Skeletal muscle cell (primary cell): ENCODE results near the gene APBB2.
"Not testable (repeated sequence)": the region's sequence is repeated elsewhere in the genome, so short reads cannot be mapped to it uniquely, and the experiment has no call there.

Source experiments
- DNase-seq: peaks from one replicate; pipeline ENCODE4 v3.0.0-alpha.2; 2010; ENCODE audit warnings: low read depth
- H3K4me3 ChIP-seq: 2 replicates; pipeline ENCODE4 v1.5.1; 2011; ENCODE audit warnings: low read depth, mild to moderate bottlenecking, control low read depth, low read length, moderate library complexity

APBB2 gene

DNA sequence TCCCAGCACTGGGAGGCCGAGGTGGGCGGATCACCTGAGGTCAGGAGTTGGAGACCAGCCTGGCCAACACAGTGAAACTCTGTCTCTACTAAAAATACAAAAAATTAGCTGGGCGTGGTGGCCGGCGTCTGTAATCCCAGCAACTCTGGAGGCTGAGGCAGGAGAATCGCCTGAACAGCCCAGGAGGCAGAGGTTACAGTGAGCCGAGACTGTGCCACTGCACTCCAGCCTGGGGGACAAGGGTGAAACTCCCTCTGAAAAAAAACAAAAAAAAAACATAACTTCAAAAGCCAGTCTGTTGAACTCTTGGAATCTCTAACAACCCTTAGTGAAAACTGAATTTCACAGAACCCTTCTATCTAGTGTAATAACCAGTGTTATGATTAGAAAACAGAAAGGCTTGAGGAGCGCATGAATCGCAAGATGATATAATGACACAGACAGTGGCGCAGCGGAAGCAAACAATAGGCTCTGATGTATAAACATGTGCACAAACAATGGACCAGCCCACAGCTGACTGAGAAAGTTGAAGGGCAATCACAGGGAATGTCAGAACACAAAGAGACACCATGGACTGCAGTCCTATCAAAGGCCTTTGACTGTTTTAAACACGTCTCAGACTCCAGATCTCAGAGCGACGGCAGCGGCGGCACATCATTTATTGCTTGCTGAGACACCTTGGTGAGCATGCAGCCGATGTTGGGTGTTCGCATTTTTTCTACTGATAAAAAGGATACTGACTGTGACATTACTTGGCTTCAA lies 383.0 kb downstream of the APBB2 start:
- H3K4me3 ChIP-seq, result no peak overlapping the region

DNA sequence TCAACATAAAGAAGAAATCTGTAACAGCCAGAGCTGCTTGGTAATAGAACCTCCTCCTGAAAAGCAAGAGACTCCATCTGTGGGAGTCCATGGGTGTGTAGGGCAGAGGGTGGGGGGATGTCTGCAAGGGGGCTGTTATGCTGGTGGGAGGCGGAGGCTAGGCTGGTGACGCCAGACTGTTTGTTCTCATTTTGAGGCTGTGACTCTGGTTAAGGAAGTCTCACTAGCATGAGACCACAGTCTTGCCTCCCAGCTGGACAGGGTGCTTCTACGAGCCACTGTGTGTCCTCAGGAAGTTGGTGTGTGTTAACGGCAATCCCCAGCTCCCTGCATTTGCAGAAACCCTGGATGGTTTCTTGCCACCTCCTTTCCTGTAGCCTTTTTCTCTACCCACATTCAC lies 384.8 kb downstream of the APBB2 start:
- DNase-seq, result no peak

More for the DNA sequence above, 383.0 kb downstream of the APBB2 start:
- no peak for DNase-seq

DNA sequence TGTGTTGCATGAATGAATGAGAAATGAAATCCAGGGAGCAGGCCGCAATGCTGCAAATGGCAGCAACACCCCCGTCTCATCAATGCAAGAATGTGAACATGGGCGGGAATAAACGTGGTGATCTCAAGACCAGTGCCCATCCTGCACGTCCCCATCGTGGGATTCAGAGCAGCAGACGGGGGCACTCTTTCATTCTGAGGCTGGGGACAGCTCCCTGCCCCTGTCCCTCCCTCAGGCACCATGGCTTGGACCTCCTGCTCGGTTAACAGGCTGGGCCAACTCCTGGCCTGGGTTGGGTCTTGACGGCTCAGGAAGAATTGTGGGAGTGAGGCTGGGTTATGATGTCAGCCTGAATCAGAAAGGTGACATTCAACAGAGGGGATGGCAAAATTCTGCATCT lies 385.7 kb downstream of the APBB2 start:
- no peak for DNase-seq
- no peak overlapping the region for H3K4me3 ChIP-seq

More for the DNA sequence above, 384.8 kb downstream of the APBB2 start:
- H3K4me3 ChIP-seq, result no peak overlapping the region

DNA sequence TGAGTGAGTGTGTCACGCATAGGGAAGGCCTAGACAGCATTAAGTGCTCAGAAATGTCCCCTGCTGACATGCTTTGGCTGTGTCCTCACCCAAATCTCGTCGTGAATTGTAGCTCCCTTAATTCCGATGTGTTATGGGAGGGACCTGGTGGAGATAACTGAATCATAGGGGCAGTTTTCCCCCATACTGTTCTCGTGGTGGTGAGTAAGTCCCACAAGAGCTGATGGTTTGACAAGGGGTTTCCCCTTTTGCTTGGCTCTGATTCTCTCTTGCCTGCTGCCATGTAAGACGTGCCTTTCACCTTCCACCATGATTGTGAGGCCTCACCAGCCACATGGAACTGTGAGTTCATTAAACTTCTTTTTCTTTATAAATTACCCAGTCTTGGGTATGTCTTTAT lies 386.6 kb downstream of the APBB2 start:
- no peak for DNase-seq

DNA sequence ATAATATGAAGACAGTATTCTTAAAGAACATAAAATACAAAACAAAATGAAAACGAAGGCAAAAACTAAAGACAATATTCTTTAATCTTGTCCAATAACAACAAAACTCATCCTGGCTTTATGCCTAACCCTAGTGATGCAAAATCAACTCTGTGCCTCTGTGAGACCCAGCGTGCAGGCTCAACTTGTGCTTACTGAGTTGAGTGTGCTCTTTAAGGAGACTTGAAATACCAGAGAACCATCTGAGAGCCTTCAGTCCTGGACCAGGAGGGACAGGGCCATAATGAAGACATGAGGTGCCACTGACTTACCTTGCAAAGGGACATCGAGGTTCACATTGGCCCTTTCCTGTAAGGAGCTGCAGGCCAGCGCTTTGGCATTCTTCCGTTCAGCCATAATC lies 387.5 kb downstream of the APBB2 start:
- H3K4me3 ChIP-seq, result no peak overlapping the region
- DNase-seq, result no peak

More for the DNA sequence above, 386.6 kb downstream of the APBB2 start:
- no peak overlapping the region for H3K4me3 ChIP-seq

DNA sequence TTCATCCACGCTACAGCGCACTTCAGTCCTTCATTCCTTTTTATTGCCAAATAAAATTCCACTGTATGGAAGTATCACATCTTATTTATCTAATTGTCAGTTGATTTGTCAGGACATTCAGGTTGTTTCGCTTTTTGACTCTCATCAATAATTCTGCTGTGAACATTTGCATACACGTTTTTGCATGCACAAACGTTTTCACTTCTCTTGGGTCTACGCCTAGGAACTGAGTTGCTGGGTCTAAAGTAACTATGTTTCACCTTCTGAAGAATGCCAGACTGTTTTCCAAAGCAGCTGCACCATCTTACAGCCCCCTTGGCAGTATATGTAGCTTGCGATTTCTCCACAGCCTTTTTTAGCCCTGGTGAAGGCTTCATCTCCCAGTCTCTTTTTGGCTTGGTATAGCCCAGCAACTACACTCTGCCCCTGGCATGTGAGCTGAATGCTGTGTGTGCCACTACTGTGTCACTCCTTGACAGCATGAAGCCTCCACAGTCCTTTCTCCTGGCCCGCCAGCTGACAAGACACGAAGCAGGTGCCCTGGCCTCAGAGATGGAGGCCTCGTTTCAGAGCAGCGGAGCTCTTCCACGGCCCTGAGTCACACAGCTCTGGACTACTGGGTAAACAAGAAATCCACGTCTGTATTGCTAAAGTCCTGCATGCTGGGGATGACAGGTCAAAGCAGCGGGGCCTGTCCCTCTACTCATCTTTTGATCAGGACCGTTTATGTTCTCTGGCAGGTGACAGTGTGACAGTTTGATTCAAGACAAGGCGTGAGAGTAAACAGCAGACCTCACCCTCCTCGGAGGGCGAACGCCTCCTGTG lies 389.1 kb downstream of the APBB2 start:
- no peak for DNase-seq
- no peak overlapping the region for H3K4me3 ChIP-seq

DNA sequence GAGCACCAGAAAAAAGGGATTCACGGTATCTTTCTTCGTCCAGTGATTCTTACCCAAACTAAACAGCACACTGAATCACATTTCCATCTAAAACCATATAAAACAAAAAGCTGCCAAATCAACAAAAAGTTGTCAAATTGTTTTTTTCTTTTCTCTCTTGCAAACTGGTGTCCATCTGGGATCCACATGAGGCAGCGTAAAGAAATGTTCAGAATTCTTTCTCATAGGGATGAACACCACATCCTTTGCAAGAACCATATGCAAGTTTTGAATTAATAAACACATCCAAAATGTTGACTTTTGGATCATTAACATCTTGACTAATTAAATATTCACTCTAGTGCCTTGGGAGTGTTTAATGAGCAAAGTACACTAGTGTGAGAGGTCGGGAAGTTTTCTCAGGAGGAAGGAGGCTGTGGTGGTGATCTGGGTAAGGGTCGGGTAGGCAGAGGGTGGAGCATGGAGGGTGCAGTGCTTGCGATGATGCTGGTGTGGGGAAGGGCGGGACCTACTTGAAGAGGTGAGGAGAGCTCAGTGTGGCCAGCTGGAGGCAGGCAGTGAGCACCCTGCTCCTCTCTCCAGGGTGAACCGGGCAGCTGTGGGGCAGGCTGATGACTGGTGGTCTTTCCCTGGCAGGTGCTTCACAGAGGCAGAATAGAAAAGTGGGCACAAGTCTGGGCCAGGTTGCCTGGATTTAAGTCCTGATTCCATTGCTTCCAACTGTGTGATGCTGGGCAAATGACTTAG lies 391.7 kb downstream of the APBB2 start:
- no peak overlapping the region for H3K4me3 ChIP-seq

DNA sequence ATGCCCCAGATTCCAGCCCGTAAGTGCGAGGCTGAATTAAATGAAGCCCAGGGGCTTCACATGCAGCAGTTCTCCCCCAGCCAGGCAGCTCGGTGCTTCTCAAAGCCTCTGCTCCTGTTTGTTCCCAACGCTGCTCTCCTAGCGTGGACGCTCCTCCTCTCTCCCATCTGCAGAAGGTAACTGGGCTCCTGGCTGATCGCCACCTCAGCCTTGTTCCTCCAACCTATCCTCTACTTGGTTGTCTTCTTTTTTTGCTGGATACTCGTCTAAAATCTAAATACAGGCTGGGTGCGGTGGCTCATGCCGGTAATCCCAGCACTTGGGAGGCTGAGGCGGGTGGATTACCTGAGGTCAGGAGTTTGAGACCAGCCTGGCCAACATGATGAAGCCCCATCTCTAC lies 394.2 kb downstream of the APBB2 start:
- DNase-seq, result no peak
- H3K4me3 ChIP-seq, result no peak overlapping the region

More for the DNA sequence above, 391.7 kb downstream of the APBB2 start:
- DNase-seq, result no peak

DNA sequence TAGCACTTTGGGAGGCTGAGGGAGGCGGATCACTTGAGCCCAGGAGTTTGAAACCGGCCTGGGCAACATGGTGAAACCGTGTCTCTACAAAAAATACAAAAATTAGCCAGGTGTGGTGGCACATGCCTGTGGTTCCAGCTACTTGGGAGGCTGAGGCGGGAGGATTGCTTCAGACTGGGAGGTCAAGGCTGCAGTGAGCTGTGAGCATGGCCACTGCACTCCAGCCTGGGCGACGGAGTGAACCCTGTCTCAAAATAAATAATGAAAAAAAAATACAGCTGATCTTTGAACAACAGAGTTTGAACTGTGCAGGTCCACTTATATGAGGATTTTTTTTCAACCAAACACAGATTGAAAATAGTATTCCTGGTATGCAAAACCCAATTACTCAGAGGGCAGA lies 397.2 kb downstream of the APBB2 start:
- H3K4me3 ChIP-seq, DNase-seq: not testable (repeated sequence)

DNA sequence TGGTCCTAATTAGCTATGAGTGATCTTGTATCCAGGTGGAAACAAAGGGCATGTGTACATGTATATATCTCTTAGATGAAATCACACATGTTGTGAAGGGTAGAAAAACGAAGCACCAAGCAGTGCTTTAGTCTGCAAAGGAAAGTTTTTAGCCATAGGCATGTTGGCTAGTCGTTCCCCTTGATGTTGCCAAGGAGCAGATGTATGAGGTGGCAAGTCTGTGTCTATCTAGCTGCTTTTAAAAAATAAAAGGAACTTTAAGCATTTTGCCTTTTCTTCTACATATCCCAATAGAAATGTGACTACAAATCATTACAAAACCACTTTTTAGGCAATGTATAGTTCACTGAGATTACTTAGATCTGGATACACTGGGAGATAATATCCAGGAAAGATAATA lies 401.5 kb downstream of the APBB2 start:
- no peak overlapping the region for H3K4me3 ChIP-seq
- DNase-seq, result no peak

DNA sequence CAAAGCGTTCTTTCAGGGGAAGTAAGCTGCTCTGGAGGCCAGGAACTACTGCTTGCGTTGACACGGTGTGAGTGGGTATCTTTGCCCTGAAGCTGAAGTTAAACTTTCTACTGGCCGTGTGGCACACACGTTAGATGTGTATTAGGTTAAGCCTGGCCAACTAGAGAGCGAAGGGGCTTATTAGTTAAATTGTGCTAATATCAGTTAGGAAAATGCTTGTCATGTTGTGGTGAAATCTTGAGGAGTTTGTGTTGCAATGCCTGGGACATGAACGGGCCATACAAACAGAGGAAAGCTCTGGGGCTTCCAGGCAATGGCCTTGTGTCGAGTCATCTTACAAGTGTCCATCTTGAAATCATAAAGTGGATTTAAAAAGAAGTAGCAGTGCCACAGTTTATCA lies 402.0 kb downstream of the APBB2 start:
- DNase-seq, result peak; percentile 10
- H3K4me3 ChIP-seq, result no peak overlapping the region

DNA sequence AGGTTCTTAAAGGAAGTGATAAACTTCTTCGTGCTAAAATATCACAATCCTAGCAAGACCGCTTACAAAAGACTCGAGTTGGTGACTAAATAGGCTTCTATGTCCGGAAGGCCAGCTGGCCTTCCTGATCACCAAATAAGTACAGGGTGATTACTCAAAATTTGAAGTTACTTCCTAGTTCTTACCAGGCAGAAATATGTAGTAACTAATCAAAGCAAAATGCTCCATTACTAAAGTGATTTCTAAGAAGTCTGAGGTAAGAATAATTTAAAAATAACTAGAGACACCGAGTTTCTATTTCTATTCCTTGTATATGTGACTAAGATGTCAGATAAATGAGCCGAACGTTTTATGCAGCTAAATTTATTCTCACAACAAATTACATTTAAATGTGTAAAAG lies 402.4 kb downstream of the APBB2 start:
- no peak for DNase-seq
- no peak overlapping the region for H3K4me3 ChIP-seq

DNA sequence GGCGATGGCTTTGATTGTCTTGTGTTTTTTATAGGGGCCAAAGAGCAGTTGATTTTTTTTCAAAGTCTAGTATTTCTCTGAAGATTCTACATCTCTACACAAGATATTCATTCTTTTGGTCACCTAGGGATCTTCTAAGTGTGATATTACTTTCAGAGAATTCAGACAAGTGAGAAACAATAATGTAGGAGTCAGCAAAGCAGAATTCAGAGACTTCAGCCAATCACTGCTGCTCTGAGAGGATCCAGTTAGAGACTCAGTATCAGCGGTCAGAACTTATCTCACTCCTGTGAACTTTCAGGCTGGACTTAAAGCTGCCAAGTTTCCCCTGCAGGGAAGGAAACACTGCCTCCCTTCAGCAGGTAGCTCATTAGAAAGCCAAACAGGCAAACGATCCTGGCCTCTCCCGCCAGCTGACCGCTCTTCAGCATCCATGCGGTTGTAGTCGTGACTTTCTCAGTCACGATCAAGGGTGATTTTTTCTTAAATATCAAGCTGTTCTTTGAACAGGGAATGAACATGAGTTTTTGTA lies 405.4 kb downstream of the APBB2 start:
- no peak for DNase-seq
- H3K4me3 ChIP-seq, result no peak overlapping the region

DNA sequence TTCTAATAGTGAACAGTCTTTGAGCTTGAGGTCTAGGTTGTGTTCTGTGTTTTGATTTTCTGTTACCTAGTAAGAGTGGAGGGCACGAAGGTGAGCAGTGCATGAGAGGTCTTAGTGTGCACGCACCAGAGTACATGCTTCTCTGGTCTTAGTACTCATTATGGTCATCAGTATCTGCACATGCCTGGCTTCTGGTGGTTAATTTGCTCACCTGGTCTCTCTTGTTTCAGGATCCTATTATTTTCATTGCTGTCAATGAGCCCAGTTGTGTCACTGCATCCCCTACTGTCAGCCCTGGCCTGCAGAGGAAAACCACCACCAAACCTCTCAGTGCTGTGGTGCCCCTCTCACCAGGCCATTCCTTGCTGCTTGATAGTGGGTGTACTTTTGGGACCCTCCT lies 409.7 kb downstream of the APBB2 start:
- H3K4me3 ChIP-seq, result no peak overlapping the region
- DNase-seq, result no peak

DNA sequence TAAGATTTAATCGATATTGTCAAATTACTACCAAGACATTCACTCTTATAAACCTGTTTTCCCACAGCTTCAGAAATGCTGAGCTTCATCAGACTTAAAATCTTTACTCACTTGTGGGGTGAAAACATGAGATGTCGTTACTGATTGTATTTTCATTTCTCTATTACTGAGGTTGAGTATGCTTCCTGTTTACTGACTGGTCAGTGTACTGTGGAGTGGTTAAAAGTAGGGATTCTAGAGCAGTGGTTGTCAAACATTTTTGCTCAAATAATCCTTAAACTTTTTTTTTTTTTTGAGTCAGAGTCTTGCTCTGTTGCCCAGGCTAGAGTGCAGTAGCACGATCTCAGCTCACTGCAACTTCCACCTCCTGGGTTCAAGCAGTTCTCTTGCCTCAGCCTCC lies 414.3 kb downstream of the APBB2 start:
- no peak overlapping the region for H3K4me3 ChIP-seq
- no peak for DNase-seq

DNA sequence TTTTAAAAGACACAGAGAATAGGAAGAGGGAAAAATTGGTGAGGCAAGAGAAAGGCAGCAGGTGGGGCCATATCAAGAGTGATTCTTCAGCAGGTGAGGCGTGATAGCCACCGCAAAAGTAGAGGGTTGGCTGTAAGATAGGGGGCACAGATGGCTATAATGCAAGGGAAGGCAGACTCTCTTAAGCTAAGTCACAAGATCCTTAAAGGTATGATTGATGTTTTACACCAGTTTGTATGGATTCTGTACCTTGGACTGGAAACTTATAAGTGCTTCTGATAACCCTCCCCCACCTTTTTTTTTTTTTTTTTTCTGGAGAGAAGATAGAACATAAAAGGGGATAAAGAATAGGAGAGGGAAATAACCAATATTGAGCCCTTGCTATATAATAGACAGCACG lies 424.6 kb downstream of the APBB2 start:
- no peak for DNase-seq
- H3K4me3 ChIP-seq, result no peak overlapping the region

DNA sequence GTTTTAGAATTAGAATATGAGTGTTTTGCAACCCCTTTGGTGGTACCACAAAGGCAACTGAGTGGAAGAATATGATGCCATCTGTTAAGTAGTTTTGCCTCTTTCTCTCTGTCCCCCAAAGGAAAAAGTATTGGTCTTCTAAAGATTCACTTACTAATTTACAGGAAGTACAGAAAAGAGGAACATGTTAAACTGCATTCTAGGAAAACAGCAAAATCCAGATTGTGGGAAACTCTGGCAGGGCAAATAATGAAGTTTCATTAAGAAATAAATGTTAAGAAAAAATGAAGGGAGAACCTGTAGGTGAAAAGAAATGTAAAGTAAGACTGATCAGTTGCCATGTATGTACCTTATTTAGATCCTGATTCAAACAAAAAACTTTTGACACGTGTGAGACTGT lies 425.3 kb downstream of the APBB2 start:
- no peak for DNase-seq
- no peak overlapping the region for H3K4me3 ChIP-seq

DNA sequence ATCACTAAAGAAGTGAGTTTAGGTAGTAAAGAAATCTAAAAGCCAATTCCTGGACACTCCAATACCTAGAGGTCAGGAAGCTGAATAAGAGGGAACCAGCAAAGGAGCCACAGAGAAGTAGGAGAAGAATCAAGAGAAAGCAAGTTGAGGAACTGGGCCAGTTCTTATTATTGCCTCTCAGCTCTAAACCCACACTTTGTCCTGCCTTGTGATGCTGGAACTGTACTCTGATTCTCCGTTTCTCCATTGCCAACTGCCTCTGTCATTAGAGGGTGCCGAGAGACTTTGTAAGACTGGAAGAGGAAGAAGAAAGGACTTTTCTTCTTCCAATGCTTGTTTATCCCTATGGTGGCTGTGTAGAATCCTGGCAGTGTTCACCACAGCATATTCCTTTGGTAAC lies 426.0 kb downstream of the APBB2 start:
- DNase-seq, result no peak
- no peak overlapping the region for H3K4me3 ChIP-seq

DNA sequence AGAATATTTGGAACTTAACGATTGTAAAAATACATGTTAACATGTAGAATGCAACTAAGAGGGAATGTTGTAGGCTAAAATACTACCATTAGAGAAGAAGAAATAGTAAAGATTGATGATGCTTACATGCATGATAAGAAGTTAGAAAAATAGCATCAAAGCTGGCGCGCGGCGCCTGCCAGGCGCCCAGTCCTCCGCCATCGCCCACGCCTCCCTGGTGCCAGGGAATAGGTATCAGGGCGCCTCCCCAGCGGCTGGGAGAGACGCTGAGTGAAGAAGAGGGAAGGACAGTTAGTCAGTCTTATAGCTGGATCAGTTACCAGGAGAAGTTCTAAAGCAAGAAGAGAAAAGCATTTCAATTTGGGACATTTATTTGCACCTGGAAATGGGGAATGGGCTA lies 428.6 kb downstream of the APBB2 start:
- DNase-seq, result no peak

DNA sequence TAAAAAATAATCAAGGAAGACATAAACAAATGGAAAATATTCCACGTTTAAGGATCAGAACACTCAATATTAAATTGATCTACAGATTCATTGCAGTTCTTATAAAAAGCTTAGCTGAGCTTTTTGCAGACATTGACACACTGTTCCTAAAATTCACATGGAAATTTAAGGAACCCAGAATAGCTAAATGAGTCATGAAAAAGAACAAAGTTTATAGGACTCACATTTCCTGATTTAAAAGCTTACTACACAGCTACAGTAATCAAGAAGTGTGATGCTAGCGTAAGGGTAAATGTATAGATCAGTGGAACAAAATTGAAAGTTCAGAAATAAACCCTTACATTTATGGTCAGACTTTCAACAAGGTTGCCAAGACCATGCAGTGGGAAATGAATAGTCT lies 431.5 kb downstream of the APBB2 start:
- no peak for DNase-seq
- no peak overlapping the region for H3K4me3 ChIP-seq

More for the DNA sequence above, 428.6 kb downstream of the APBB2 start:
- no peak overlapping the region for H3K4me3 ChIP-seq
